Activated naive CD4-positive, alpha-beta T cell treated with Interleukin-2 at 50 U/mL for 16 hours (primary cell): ENCODE data around the gene PPP1R9B.

Experiments
- DNase-seq: peaks from one replicate; pipeline ENCODE4 v3.0.0-alpha.2; 2020

Gene PPP1R9B

GRCh38 chr17:50172936-50173334 is 22.5 kb upstream of the PPP1R9B start:
- DNase-seq, result no peak

- no peak for DNase-seq
These were observed 21.7 kb upstream of the PPP1R9B start for GRCh38 chr17:50172130-50172529.

GRCh38 chr17:50171371-50172071 is 21.0 kb upstream of the PPP1R9B start:
- DNase-seq, result no peak

GRCh38 chr17:50170662-50171370 is 20.3 kb upstream of the PPP1R9B start:
- no peak for DNase-seq

GRCh38 chr17:50169881-50170459 is 19.5 kb upstream of the PPP1R9B start:
- DNase-seq, result no peak

- DNase-seq, result peak; percentile 53
These were observed 18.8 kb upstream of the PPP1R9B start for GRCh38 chr17:50169121-50169764.

GRCh38 chr17:50168319-50168718 is 17.8 kb upstream of the PPP1R9B start:
- no peak for DNase-seq

GRCh38 chr17:50167371-50167770 is 16.9 kb upstream of the PPP1R9B start:
- no peak for DNase-seq

GRCh38 chr17:50166518-50167181 is 16.2 kb upstream of the PPP1R9B start:
- DNase-seq, result no peak

GRCh38 chr17:50165867-50166517 is 15.5 kb upstream of the PPP1R9B start, which contains the start of gene SGCA:
Gene SGCA, plus strand, starts transcription at chr17:50166005. Its CDS starts 36 bp downstream, at chr17:50166041.
- no peak for DNase-seq

- no peak for DNase-seq
These were observed 15.0 kb upstream of the PPP1R9B start for GRCh38 chr17:50165466-50165865.

GRCh38 chr17:50165066-50165465 is 14.6 kb upstream of the PPP1R9B start:
- DNase-seq, result no peak

GRCh38 chr17:50164697-50164988 is 14.2 kb upstream of the PPP1R9B start:
- DNase-seq, result no peak

GRCh38 chr17:50163843-50164696 is 13.6 kb upstream of the PPP1R9B start:
- no peak for DNase-seq

GRCh38 chr17:50162466-50163254 is 12.2 kb upstream of the PPP1R9B start:
- DNase-seq, result no peak

- no peak for DNase-seq
These were observed 11.4 kb upstream of the PPP1R9B start for GRCh38 chr17:50161911-50162288.

GRCh38 chr17:50161023-50161910 is 10.8 kb upstream of the PPP1R9B start:
- DNase-seq, result peak; percentile 96

GRCh38 chr17:50157891-50158290 is 7.4 kb upstream of the PPP1R9B start:
- DNase-seq, result no peak

- no peak for DNase-seq
These were observed 4.8 kb upstream of the PPP1R9B start for GRCh38 chr17:50155115-50155819.
